Neural cell (in vitro differentiated cells): ENCODE results near the gene MAD1L1. TPM values are rescaled to one million over a fixed set of nuclear protein-coding genes. Genes with fewer than 3 reads are reported as not detected.

Experiments
- H2AFZ ChIP-seq: fragments of 200-600, 300-800 bp; sonication (generic), shearing (Covaris generic); 2 replicates; pipeline ENCODE4 v1.6.0; 2014; ENCODE audit warnings: low read depth, mild to moderate bottlenecking, antibody characterized with exemption, low read length, moderate library complexity
- H3F3A ChIP-seq: fragments of 200-600 bp; shearing (Covaris generic); 2 replicates; pipeline ENCODE4 v1.6.1; 2016; ENCODE audit warnings: mild to moderate bottlenecking, moderate library complexity, mixed read lengths, antibody characterized with exemption, low read length; ENCODE audit not compliant: insufficient read depth, poor library complexity, severe bottlenecking
- H3K27ac ChIP-seq: fragments of 200-600, 300-800 bp; sonication (generic), shearing (Covaris generic); 2 replicates; pipeline ENCODE4 v1.5.1; 2014; ENCODE audit warnings: mild to moderate bottlenecking, low read length, moderate library complexity
- H3K27me3 ChIP-seq: fragments of 300-800, 200-600 bp; sonication (generic), shearing (Covaris generic); 2 replicates; pipeline ENCODE4 v1.6.0; 2014; ENCODE audit warnings: mild to moderate bottlenecking, low read depth, low read length, moderate library complexity; ENCODE audit not compliant: insufficient read depth
- H3K36me3 ChIP-seq: fragments of 300-800, 200-600 bp; sonication (generic), shearing (Covaris generic); 2 replicates; pipeline ENCODE4 v1.5.1; 2014; ENCODE audit warnings: mild to moderate bottlenecking, antibody characterized with exemption, low read length, moderate library complexity; ENCODE audit not compliant: insufficient read depth
- H3K4me2 ChIP-seq: fragments of 300-800, 200-600 bp; sonication (generic), shearing (Covaris generic); 2 replicates; pipeline ENCODE4 v1.6.0; 2014; ENCODE audit warnings: mild to moderate bottlenecking, low read length
- H3K4me3 ChIP-seq: fragments of 300-800, 200-600 bp; sonication (generic), shearing (Covaris generic); 2 replicates; pipeline ENCODE4 v1.5.1; 2014; ENCODE audit warnings: mild to moderate bottlenecking, low read length, moderate library complexity
- H3K79me2 ChIP-seq: fragments of 200-600 bp; shearing (Covaris generic); replicated peaks from 2 replicates; pipeline ENCODE4 v1.6.0; 2014; ENCODE audit warnings: mild to moderate bottlenecking, low read length, moderate library complexity; ENCODE audit not compliant: insufficient read depth
- H3K9ac ChIP-seq: fragments of 300-800, 200-600 bp; sonication (generic), shearing (Covaris generic); 2 replicates; pipeline ENCODE4 v1.6.1; 2016; ENCODE audit warnings: mild to moderate bottlenecking, low read length, mixed read lengths
- H3K9me2 ChIP-seq: fragments of 200-600 bp; shearing (Covaris generic); 2 replicates; pipeline ENCODE4 v1.6.1; 2016; ENCODE audit warnings: mild to moderate bottlenecking, low read length, mixed read lengths; ENCODE audit not compliant: insufficient read depth
- H3K9me3 ChIP-seq: fragments of 200-600, 300-800 bp; sonication (generic), shearing (Covaris generic); 2 replicates; pipeline ENCODE4 v1.6.1; 2016; ENCODE audit warnings: mild to moderate bottlenecking, mixed run types, low read length, moderate library complexity, mixed read lengths
- H4K20me1 ChIP-seq: fragments of 200-600 bp; shearing (Covaris generic); 2 replicates; pipeline ENCODE4 v1.6.1; 2016; ENCODE audit warnings: mild to moderate bottlenecking, mixed run types; ENCODE audit not compliant: insufficient read depth
- EP300 ChIP-seq: fragments of 450-650 bp; conservative IDR thresholded peaks from 2 replicates; pipeline ENCODE4 v1.6.1; 2014; ENCODE audit warnings: antibody characterized with exemption, mild to moderate bottlenecking, moderate library complexity; ENCODE audit not compliant: poor library complexity, severe bottlenecking
- EZH2 ChIP-seq: fragments of 200-600, 300-800 bp; shearing (Covaris generic), sonication (generic); IDR thresholded peaks from 2 replicates; pipeline ENCODE4 v1.6.1; 2014; ENCODE audit warnings: antibody characterized with exemption, low read length, borderline replicate concordance, mild to moderate bottlenecking; ENCODE audit not compliant: insufficient read depth, poor library complexity, severe bottlenecking
- MXI1 ChIP-seq: fragments of 450-650 bp; conservative IDR thresholded peaks from 2 replicates; pipeline ENCODE4 v1.6.1; 2014; ENCODE audit warnings: antibody characterized with exemption, mild to moderate bottlenecking; ENCODE audit not compliant: poor library complexity, severe bottlenecking
- POLR2AphosphoS5 ChIP-seq: IDR thresholded peaks from 2 replicates; pipeline ENCODE4 v1.6.1; 2012
- RAD21 ChIP-seq: fragments of 450-650 bp; conservative IDR thresholded peaks from 2 replicates; pipeline ENCODE4 v1.6.1; 2014; ENCODE audit warnings: antibody characterized with exemption, mild to moderate bottlenecking, moderate library complexity
- SMC3 ChIP-seq: fragments of 450-650 bp; conservative IDR thresholded peaks from 2 replicates; pipeline ENCODE4 v1.6.1; 2014; ENCODE audit warnings: antibody characterized with exemption, mild to moderate bottlenecking, moderate library complexity; ENCODE audit not compliant: poor library complexity
- TAF1 ChIP-seq: IDR thresholded peaks from 2 replicates; pipeline ENCODE4 v1.6.1; 2012; ENCODE audit warnings: low read depth
- polyA plus RNA-seq: library from polyadenylated mRNA; depleted of rRNA; stranded (reverse); fragments of >200 nt; gene quantifications from 2 replicates; pipeline ENCODE4 v1.2.3, GENCODE V29; 2014
- TF ChIP-seq, protein P1 (sequence below): IDR thresholded peaks from 2 replicates; pipeline ENCODE4 v1.6.1; 2012; ENCODE audit warnings: borderline replicate concordance
- TF ChIP-seq, protein P2 (sequence below): fragments of 450-650 bp; IDR thresholded peaks from 2 replicates; pipeline ENCODE4 v1.5.1; 2014; ENCODE audit warnings: antibody characterized with exemption, mild to moderate bottlenecking, moderate library complexity; ENCODE audit not compliant: poor library complexity, severe bottlenecking

The MAD1L1 gene
- polyA plus RNA-seq, 1 donor from 2014 or later: 31.4 TPM

DNA sequence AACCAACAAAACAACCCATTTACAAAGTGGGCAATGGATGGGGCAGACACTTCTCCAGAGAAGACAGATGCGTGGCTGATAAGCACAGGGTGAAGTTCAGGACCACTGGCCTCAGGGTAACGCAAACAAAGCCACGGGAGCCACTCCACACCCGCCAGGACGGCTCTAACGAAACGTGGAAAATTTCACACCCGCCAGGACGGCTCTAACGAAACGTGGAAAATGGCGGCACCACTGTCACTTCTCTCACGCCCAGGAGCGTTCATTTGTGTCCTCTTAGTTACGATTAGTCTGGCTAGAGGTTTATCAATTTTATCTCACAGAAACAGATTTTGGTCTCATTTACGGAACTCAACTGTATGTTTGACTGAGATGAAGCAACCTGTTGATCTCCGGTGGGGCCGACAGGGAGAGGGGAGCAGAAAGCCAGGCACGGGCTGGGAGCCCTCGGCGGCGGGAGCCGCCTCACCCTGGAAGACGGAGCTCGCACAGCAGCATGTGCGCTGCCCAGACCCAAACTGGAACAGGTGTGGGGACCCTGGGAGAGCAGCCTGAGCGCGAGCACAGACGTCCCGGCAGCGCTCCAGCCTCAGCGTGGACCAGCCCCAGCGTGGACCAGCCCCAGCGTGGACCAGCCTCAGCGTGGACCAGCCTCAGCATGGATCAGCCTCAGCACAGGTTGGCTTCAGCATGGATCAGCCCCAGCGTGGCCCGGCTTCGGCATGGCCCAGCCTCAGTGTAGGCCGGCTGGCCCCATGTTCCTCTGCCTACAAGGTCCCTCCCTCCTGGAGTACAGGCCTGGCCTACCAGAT is 243.5 kb downstream of the MAD1L1 start:
- no peaks in the 10 kb centered on the region for H3K27me3 ChIP-seq
- H3K36me3 ChIP-seq: no peaks in the 10 kb centered on the region
- H3K9me3 ChIP-seq: no peaks in the 10 kb centered on the region
- H3K4me2 ChIP-seq: no peak overlapping the region
- no peak overlapping the region for H3K27ac ChIP-seq
- no peak overlapping the region for H3K9ac ChIP-seq
- TF ChIP-seq POLR2AphosphoS5: no peak
- TF ChIP-seq EZH2: no peak
- H3F3A ChIP-seq: no peaks in the 10 kb centered on the region
- H2AFZ ChIP-seq: no peak overlapping the region
- no peak overlapping the region for H3K4me3 ChIP-seq
- no peaks in the 10 kb centered on the region for H4K20me1 ChIP-seq
- H3K9me2 ChIP-seq: no peaks in the 10 kb centered on the region
- no peaks in the 10 kb centered on the region for H3K79me2 ChIP-seq

DNA sequence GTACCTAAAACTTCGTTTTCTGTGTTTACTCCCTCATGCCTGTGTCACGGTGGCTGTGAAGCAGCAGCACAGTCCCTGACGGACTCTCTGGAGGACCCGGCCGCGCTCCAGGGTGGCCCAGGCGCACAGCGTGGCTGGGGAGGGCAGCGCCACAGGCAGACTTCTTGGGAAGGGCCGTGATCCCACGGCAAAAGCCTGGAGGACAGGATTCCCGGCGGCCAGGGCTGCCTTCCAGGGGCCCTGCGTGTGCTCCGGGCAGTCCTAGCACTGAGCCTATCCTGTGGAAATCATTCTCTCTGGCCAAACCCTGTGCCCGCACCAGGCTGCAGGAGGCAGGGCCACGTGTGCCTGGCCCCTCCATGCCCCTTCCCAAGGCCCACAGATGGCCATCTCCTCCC is 244.2 kb downstream of the MAD1L1 start:
- TF ChIP-seq EZH2 (no peak), RAD21 (no peak), TAF1 (no peak), MXI1 (no peak), SMC3 (no peak), EP300 (no peak), POLR2AphosphoS5 (no peak)
- TF ChIP-seq, protein P1, sequence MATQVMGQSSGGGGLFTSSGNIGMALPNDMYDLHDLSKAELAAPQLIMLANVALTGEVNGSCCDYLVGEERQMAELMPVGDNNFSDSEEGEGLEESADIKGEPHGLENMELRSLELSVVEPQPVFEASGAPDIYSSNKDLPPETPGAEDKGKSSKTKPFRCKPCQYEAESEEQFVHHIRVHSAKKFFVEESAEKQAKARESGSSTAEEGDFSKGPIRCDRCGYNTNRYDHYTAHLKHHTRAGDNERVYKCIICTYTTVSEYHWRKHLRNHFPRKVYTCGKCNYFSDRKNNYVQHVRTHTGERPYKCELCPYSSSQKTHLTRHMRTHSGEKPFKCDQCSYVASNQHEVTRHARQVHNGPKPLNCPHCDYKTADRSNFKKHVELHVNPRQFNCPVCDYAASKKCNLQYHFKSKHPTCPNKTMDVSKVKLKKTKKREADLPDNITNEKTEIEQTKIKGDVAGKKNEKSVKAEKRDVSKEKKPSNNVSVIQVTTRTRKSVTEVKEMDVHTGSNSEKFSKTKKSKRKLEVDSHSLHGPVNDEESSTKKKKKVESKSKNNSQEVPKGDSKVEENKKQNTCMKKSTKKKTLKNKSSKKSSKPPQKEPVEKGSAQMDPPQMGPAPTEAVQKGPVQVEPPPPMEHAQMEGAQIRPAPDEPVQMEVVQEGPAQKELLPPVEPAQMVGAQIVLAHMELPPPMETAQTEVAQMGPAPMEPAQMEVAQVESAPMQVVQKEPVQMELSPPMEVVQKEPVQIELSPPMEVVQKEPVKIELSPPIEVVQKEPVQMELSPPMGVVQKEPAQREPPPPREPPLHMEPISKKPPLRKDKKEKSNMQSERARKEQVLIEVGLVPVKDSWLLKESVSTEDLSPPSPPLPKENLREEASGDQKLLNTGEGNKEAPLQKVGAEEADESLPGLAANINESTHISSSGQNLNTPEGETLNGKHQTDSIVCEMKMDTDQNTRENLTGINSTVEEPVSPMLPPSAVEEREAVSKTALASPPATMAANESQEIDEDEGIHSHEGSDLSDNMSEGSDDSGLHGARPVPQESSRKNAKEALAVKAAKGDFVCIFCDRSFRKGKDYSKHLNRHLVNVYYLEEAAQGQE: no peak
- TF ChIP-seq, protein P2, sequence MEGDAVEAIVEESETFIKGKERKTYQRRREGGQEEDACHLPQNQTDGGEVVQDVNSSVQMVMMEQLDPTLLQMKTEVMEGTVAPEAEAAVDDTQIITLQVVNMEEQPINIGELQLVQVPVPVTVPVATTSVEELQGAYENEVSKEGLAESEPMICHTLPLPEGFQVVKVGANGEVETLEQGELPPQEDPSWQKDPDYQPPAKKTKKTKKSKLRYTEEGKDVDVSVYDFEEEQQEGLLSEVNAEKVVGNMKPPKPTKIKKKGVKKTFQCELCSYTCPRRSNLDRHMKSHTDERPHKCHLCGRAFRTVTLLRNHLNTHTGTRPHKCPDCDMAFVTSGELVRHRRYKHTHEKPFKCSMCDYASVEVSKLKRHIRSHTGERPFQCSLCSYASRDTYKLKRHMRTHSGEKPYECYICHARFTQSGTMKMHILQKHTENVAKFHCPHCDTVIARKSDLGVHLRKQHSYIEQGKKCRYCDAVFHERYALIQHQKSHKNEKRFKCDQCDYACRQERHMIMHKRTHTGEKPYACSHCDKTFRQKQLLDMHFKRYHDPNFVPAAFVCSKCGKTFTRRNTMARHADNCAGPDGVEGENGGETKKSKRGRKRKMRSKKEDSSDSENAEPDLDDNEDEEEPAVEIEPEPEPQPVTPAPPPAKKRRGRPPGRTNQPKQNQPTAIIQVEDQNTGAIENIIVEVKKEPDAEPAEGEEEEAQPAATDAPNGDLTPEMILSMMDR: no peak
- Histone ChIP-seq H4K20me1 (no peaks in the 10 kb centered on the region), H2AFZ (no peak overlapping the region), H3K4me2 (no peak overlapping the region), H3F3A (no peaks in the 10 kb centered on the region), H3K9ac (no peak overlapping the region), H3K79me2 (no peaks in the 10 kb centered on the region), H3K4me3 (no peak overlapping the region), H3K27me3 (no peaks in the 10 kb centered on the region), H3K27ac (no peak overlapping the region), H3K36me3 (no peaks in the 10 kb centered on the region), H3K9me3 (no peaks in the 10 kb centered on the region), H3K9me2 (no peaks in the 10 kb centered on the region)
